K562 treated with DMSO at 1 percent for 12 hours (cell line): Measurements from ENCODE around the gene PAM. TPM values are rescaled to one million over a fixed set of nuclear protein-coding genes. Genes with fewer than 3 reads are reported as not detected.

ENCODE experiments used
- total RNA-seq: library from RNA; unstranded; fragments of 300-600 nt; gene quantifications from 2 replicates; pipeline ENCODE4 v1.2.3, GENCODE V29; 2022; ENCODE audit not compliant: insufficient read depth

Gene PAM
- 1.1 TPM in 1 of 2 replicates, not detected in the other for total RNA-seq

GRCh38 chr5:102754767-102755431 lies at the start of gene PAM:
Gene PAM (plus strand): TSS chr5:102755305. CDS start chr5:102866196, 110,891 bp downstream.

